Endothelial cell of umbilical vein (primary cell): ENCODE data around the gene LIN7C.

Experiments
- EZH2 ChIP-seq: IDR thresholded peaks from 2 replicates; pipeline ENCODE4 v1.6.1; 2012; ENCODE audit warnings: borderline replicate concordance, low read depth, mild to moderate bottlenecking, moderate library complexity, low read length, inconsistent platforms; ENCODE audit not compliant: severe bottlenecking
- MAX ChIP-seq: IDR thresholded peaks from 2 replicates; pipeline ENCODE4 v1.6.1; 2011; ENCODE audit not compliant: insufficient read depth, insufficient read length
- TF ChIP-seq, protein P1 (sequence below), 2 donors: IDR thresholded peaks; 1 replicate in 1 of 2; 2 replicates in 1 of 2; pipeline ENCODE4 v1.5.1; 2011; ENCODE audit warnings: low read length in 2 of 2, mild to moderate bottlenecking in 2 of 2, moderate library complexity in 2 of 2, control low read depth in 1 of 2, inconsistent platforms in 1 of 2, low read depth in 1 of 2; ENCODE audit not compliant: insufficient read depth in 1 of 2; ENCODE audit errors: extremely low read depth in 1 of 2

DNA sequence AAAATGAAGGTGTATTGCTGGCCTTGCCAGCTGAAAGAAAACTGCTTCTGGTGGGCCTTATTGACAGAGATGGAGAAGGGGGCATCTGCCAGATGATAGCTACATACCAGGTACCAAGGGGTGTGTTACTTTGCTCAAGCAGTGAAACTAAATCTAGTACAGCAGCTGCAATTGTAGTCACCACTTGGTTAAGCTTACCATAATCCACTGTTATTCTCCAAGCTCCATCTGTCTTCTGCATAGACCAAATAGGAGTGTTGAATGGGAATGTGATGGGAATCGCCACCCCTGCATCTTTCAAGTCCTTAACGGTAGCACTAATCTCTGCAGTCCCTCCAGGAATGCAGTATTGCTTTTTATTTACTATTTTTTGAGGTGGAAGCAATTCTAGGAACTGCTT lies 45.8 kb upstream of the LIN7C start:
- TF ChIP-seq, protein P1, sequence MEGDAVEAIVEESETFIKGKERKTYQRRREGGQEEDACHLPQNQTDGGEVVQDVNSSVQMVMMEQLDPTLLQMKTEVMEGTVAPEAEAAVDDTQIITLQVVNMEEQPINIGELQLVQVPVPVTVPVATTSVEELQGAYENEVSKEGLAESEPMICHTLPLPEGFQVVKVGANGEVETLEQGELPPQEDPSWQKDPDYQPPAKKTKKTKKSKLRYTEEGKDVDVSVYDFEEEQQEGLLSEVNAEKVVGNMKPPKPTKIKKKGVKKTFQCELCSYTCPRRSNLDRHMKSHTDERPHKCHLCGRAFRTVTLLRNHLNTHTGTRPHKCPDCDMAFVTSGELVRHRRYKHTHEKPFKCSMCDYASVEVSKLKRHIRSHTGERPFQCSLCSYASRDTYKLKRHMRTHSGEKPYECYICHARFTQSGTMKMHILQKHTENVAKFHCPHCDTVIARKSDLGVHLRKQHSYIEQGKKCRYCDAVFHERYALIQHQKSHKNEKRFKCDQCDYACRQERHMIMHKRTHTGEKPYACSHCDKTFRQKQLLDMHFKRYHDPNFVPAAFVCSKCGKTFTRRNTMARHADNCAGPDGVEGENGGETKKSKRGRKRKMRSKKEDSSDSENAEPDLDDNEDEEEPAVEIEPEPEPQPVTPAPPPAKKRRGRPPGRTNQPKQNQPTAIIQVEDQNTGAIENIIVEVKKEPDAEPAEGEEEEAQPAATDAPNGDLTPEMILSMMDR (IDR thresholded peaks at IDR 0.05; ENCODE audit: extremely low read depth in 1 of 2, insufficient read depth in 1 of 2, low read depth in 1 of 2, low read length in 2 of 2) = no peak
- TF ChIP-seq MAX = no peak
- TF ChIP-seq EZH2 = no peak
